Stomach (tissue), 4 donors: ENCODE measurements around the gene AGPAT4.

Experiments
- POLR2AphosphoS5 ChIP-seq, 3 donors: sonication (generic); formaldehyde crosslinking; IDR thresholded peaks; one replicate each; pipeline ENCODE4 v1.6.1; 2016; ENCODE audit warnings: antibody characterized with exemption in 3 of 3
- TF ChIP-seq, protein P1 (sequence below), 7 experiments: fragments of 450-650 bp in 4 of 7; fragments of 200-600 bp in 3 of 7; sonication (generic) in 3 of 7; IDR thresholded peaks; one replicate each; pipeline ENCODE4 v1.5.1; 2016 to 2019; ENCODE audit warnings: antibody characterized with exemption in 7 of 7, control low read depth in 2 of 7, mild to moderate bottlenecking in 1 of 7

DNA sequence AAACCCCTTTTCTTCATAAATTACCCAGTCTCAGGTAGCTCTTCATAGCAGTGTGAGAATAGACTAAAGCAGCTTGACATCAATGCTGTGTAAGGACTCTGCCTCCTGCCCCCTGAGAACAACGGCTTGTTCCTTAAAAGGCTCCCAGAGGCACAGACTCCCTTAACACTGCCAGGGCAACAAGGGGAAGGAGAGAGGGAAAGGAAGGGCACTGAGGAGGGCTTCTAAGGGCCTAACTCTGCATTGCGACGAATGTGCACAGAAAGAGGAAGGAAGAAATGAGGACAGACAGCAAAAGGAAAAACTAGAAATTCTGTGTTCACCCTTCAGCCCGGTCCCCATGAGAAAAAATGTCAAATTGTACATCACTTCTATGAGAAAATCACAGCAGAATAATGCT is 74.0 kb downstream of the AGPAT4 start:
- TF ChIP-seq, protein P1, sequence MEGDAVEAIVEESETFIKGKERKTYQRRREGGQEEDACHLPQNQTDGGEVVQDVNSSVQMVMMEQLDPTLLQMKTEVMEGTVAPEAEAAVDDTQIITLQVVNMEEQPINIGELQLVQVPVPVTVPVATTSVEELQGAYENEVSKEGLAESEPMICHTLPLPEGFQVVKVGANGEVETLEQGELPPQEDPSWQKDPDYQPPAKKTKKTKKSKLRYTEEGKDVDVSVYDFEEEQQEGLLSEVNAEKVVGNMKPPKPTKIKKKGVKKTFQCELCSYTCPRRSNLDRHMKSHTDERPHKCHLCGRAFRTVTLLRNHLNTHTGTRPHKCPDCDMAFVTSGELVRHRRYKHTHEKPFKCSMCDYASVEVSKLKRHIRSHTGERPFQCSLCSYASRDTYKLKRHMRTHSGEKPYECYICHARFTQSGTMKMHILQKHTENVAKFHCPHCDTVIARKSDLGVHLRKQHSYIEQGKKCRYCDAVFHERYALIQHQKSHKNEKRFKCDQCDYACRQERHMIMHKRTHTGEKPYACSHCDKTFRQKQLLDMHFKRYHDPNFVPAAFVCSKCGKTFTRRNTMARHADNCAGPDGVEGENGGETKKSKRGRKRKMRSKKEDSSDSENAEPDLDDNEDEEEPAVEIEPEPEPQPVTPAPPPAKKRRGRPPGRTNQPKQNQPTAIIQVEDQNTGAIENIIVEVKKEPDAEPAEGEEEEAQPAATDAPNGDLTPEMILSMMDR (IDR thresholded peaks at IDR 0.05) = no peak
- TF ChIP-seq POLR2AphosphoS5 (IDR thresholded peaks at IDR 0.05) = no peak
